Measurements from ENCODE around the gene CDC42.

The CDC42 gene

DNA sequence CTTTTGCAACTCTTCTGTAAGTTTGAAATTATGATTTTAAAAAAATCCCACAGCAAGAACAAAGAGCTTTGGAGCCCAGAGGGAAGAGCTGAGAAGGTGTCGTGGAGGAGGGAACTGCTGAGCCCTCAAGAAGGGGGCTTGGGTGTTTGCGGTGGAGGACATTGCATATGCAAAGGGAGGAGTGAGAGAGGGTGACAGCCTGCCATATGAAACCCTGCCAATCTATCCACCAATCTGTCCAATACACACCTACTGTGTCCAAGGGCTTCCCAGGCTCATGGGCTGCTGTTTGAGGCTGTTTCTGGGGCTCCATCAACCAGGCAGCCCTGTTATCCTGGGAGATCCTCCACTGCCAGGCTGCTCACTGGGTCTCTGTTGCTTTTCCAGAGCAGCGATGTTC is 75.2 kb downstream of the CDC42 start:
- no peak for DNase-seq (ENCODE audit: low read depth in 2 of 2, low spot score in 1 of 2)

- no peak for DNase-seq (ENCODE audit: low read depth in 2 of 2, low spot score in 1 of 2)
Observed at GRCh38 chr1:22128392-22128791, 75.9 kb downstream of the CDC42 start.

DNA sequence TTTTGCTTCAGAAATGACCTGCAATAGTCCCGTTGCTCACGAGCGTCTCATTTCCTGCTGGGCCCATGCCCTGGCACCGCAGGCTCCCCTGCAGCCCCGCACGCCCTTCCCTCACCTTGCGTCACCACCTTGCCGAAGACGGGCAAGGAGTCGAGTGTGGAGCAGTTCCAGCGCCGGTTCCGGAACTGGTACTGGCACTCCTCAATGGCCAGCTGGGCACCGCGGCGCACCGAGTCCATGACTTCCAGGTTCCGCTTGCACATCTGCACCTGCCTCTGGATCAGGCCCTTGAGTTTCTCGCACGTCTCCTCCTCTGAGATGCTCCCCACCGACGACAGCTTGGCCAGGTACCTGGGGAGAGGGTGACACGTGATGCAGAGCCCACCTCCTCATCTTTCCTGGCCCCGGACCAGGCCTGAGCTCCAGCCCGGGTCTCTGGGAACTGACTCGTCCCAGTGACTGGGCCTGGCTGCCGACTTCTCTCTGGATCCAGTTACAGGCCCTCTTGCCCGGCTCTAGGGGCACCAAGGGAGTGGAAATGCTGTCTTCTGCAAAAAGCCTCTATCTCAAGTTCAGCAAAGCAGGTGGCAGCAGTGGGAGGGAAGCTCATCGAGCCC is 77.1 kb downstream of the CDC42 start:
- no peak for DNase-seq (ENCODE audit: low read depth in 2 of 2, low spot score in 1 of 2)

DNA sequence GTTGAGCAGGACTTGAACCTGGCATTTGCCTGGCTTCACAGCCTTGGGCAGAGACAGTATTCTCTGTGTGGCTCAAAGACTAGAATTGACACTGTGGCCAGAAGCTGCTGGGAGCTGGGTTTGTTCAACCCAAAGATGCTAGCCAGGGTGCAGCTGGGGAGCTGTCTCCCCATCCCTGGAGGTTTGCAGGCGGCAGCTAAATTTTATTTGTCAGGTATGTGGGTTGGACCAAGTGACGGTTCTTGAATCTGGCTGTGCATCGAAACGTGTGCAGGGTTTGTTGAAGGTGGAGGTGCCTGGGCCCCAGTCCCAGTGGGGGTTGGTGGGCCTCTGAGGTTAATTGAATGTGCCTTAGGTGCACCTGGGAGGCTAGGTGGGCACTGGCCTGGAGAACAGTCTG is 78.6 kb downstream of the CDC42 start:
- no peak for DNase-seq (ENCODE audit: low read depth in 2 of 2, low spot score in 1 of 2)

- DNase-seq (ENCODE audit: low read depth in 2 of 2, low spot score in 1 of 2) = peak; percentile 12 to 18
Observed at GRCh38 chr1:22131875-22132486, 79.5 kb downstream of the CDC42 start.

DNA sequence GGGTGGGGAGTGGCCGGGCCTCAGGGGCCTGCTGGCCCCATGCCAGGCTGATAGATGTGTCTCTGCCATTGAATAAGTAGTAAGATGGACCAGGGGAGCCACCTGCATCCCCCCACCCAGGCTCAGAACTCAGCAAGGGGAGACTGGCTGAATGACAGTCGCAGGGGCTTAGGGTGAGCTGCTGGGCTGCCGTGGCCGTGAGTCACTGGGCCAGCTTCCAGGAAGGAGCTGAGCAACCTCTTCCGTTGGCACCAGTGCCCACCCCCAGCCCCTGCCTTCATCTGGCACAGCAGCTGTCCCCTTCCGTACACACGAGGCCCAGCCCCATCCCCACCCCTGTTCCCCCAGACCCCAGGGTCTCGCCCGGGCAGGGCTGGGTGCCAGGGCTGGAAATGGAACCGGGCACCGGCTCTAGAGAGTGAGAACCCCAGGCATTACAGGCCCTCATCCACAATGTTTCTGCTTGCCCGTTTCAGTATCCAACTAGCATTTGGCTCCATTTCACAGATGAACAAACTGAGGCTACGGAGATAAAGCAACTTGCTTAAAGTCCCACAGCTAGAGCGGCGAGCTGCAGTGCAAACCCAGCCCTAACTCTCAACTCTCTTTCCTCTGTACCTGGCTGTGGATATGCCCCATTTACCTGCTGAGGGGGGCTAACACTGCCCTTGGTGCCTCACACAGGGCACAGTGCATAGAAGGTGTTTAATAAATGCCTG is 80.2 kb downstream of the CDC42 start:
- no peak for DNase-seq (ENCODE audit: low read depth in 2 of 2, low spot score in 1 of 2)

GRCh38 chr1:22133247-22133930 is 80.9 kb downstream of the CDC42 start:
- no peak for DNase-seq (ENCODE audit: low read depth in 2 of 2, low spot score in 1 of 2)

- DNase-seq (ENCODE audit: low read depth in 2 of 2, low spot score in 1 of 2) = no peak
Observed at GRCh38 chr1:22133931-22134324, 81.4 kb downstream of the CDC42 start.

- DNase-seq (ENCODE audit: low read depth in 2 of 2, low spot score in 1 of 2) = no peak
Observed at GRCh38 chr1:22137004-22137720, 84.7 kb downstream of the CDC42 start.

GRCh38 chr1:22139066-22139594 is 86.6 kb downstream of the CDC42 start:
- no peak for DNase-seq (ENCODE audit: low read depth in 2 of 2, low spot score in 1 of 2)

GRCh38 chr1:22139817-22140216 is 87.3 kb downstream of the CDC42 start:
- no peak for DNase-seq (ENCODE audit: low read depth in 2 of 2, low spot score in 1 of 2)

Data from stimulated activated CD8-positive, alpha-beta memory T cell treated with anti-CD3 and anti-CD28 coated beads, Interleukin-4, amount 100 ng/mL, for 4 hours (primary cell).